Transverse colon (tissue), 4 donors: ENCODE data around the gene ESR1. TPM values are rescaled to one million over a fixed set of nuclear protein-coding genes. Genes with fewer than 3 reads are reported as not detected.
"Not testable (repeated sequence)": the region's sequence is repeated elsewhere in the genome, so short reads cannot be mapped to it uniquely, and the experiment has no call there.

Experiments
- DNase-seq: peaks from one replicate; pipeline ENCODE4 v3.0.0-alpha.2; 2019
- H3K27ac ChIP-seq, 4 donors: fragments of 200-600 bp; sonication (generic); 2 replicates each; pipeline ENCODE4 v1.5.1; 2016 to 2018; ENCODE audit warnings: inconsistent platforms in 4 of 4
- H3K27me3 ChIP-seq: fragments of 200-600 bp; sonication (generic); 2 replicates; pipeline ENCODE4 v1.5.1; 2017; ENCODE audit warnings: inconsistent platforms
- H3K36me3 ChIP-seq, 4 donors: fragments of 200-600 bp; sonication (generic); 2 replicates each; pipeline ENCODE4 v1.5.1; 2017 to 2019; ENCODE audit warnings: inconsistent platforms in 4 of 4
- H3K4me1 ChIP-seq, 4 donors: fragments of 200-600 bp; sonication (generic); 2 replicates each; pipeline ENCODE4 v1.5.1; 2017 to 2020; ENCODE audit warnings: inconsistent platforms in 4 of 4
- H3K4me3 ChIP-seq, 4 donors: fragments of 200-600 bp; sonication (generic); 1 replicate in 1 of 4; 2 replicates in 3 of 4; pipeline versions ENCODE4 v1.5.1 to v1.6.1; 2017 to 2019; ENCODE audit warnings: inconsistent platforms in 4 of 4
- H3K9me3 ChIP-seq, 2 donors: fragments of 200-600 bp; sonication (generic); 2 replicates each; pipeline ENCODE4 v1.5.1; 2017 to 2019; ENCODE audit warnings: inconsistent platforms in 2 of 2
- EP300 ChIP-seq: sonication (generic); formaldehyde crosslinking; IDR thresholded peaks from one replicate; pipeline ENCODE4 v1.6.1; 2017; ENCODE audit warnings: antibody characterized with exemption, low read depth
- POLR2A ChIP-seq: fragments of 450-650 bp; IDR thresholded peaks from one replicate; pipeline ENCODE4 v1.6.1; 2016; ENCODE audit warnings: antibody characterized with exemption, mild to moderate bottlenecking, moderate library complexity
- POLR2AphosphoS5 ChIP-seq, 3 donors: sonication (generic); formaldehyde crosslinking; IDR thresholded peaks; one replicate each; pipeline ENCODE4 v1.6.1; 2016; ENCODE audit warnings: antibody characterized with exemption in 3 of 3
- WGBS, 2 donors: methylation state at CpG; one replicate each; pipeline ENCODE4 v1.1.5; 2018; ENCODE audit warnings: low coverage in 1 of 2; 5-methylcytosine and 5-hydroxymethylcytosine counted together
- in situ Hi-C, 4 donors: fragments of 200-750 bp; cut with MboI; loops; one replicate each; pipeline versions ENCODE4 v1.15.0 to v1.15.1; 2017; ENCODE audit warnings: low sequenced_read_pairs in 3 of 4, low pct_ligation_motif_present in 1 of 4, low pct_unique_long_range_greater_than_20kb in 1 of 4
- intact Hi-C: fragments of 100-400 bp; cut with DNase I; formaldehyde crosslinking; loops from one replicate; pipeline ENCODE4 v1.15.1; 2023; ENCODE audit warnings: low total_unique reads
- total RNA-seq, 4 donors: library from RNA; depleted of rRNA; stranded (reverse); fragments of >200 nt; gene quantifications; one replicate each; pipeline ENCODE4 v1.1.0, GENCODE V29; 2016
- TF ChIP-seq, protein P1 (sequence below), 5 experiments: fragments of 200-600 bp in 3 of 5; fragments of 450-650 bp in 2 of 5; sonication (generic) in 3 of 5; IDR thresholded peaks; 1 replicate in 2 of 5; 2 replicates in 3 of 5; pipeline ENCODE4 v1.5.1; 2016 to 2017; ENCODE audit warnings: antibody characterized with exemption in 5 of 5, inconsistent platforms in 3 of 5, mild to moderate bottlenecking in 2 of 5, moderate library complexity in 1 of 5

ESR1 gene
- total RNA-seq, 4 donors from 2014 or later: 0.37 to 0.48 (median 0.41) TPM; not detected in 1

DNA sequence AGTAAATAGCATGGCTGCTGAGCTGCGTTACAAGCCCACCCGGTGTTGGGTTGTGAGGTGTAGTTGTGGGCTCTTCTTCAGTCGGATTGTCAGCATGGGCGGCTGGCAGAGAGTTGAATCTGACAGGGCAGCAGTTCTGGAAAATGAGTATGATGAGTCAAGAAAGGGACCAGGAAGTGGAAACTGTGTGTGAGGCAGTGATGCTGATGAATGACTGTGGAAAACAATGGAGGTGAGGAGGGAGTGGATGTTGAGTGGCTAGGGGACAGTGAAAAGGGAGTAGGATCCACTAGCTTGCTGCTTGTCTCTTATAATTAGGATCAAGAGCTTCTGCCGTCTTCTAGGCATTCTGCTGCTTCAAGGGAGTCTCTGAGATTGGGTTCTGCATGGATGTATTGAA lies 154.3 kb downstream of the ESR1 start:
- in situ Hi-C loops: no loop called here
- TF ChIP-seq EP300 (no peak), POLR2A (no peak), POLR2AphosphoS5 (IDR thresholded peaks at IDR 0.05) (no peak)
- 60 to 77% methylated on average over 5 of the region's 5 CpGs for WGBS, 2 donors

DNA sequence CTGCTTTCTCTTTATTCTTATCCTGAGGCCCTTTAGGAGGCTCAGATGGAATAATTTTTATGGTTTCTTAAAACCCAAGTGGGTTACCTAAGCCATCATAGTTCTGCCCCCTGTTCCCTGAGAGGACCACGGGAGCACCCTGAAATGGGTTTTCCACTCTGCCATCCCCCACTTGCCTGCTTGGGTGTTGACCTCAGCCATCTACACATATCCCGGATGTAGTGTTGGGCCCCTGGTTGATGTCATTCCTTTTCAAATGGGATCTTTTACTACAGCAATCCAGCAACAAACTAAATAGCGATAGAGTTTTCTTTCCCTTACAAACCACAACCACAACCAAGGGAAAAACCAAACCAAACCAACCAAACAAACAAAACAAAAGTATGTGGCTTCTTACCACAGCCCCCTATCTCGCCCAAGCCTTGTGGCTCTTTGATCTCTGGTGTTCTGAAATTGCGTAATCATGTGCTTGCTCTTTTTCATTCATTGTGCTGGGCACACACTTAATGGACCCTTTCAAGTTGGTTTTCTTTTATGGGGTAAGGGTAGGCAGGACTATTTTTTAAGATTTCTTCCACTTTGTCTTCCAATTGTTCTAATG lies 154.9 kb downstream of the ESR1 start:
- no peak for DNase-seq
- Histone ChIP-seq H3K9me3 (no peaks in the 10 kb centered on the region), H3K27ac (no peak overlapping the region), H3K27me3 (no peaks in the 10 kb centered on the region), H3K4me1 (no peaks in the 10 kb centered on the region), H3K36me3 (no peaks in the 10 kb centered on the region), H3K4me3 (no peak overlapping the region)
- 52 to 54% methylated on average over 5 of the region's 5 CpGs for WGBS, 2 donors
- intact Hi-C loops (no loop called here), in situ Hi-C loops (no loop called here)
- TF ChIP-seq POLR2AphosphoS5 (IDR thresholded peaks at IDR 0.05): no peak
- no peak for TF ChIP-seq POLR2A
- TF ChIP-seq, protein P1, sequence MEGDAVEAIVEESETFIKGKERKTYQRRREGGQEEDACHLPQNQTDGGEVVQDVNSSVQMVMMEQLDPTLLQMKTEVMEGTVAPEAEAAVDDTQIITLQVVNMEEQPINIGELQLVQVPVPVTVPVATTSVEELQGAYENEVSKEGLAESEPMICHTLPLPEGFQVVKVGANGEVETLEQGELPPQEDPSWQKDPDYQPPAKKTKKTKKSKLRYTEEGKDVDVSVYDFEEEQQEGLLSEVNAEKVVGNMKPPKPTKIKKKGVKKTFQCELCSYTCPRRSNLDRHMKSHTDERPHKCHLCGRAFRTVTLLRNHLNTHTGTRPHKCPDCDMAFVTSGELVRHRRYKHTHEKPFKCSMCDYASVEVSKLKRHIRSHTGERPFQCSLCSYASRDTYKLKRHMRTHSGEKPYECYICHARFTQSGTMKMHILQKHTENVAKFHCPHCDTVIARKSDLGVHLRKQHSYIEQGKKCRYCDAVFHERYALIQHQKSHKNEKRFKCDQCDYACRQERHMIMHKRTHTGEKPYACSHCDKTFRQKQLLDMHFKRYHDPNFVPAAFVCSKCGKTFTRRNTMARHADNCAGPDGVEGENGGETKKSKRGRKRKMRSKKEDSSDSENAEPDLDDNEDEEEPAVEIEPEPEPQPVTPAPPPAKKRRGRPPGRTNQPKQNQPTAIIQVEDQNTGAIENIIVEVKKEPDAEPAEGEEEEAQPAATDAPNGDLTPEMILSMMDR (IDR thresholded peaks at IDR 0.05): no peak
- TF ChIP-seq EP300: no peak

More for the DNA sequence above, 154.3 kb downstream of the ESR1 start:
- no peak for DNase-seq
- Histone ChIP-seq H3K36me3 (no peaks in the 10 kb centered on the region), H3K4me1 (no peaks in the 10 kb centered on the region), H3K9me3 (no peaks in the 10 kb centered on the region), H3K27me3 (no peaks in the 10 kb centered on the region), H3K4me3 (no peak overlapping the region), H3K27ac (no peak overlapping the region)
- intact Hi-C loops: no loop called here

DNA sequence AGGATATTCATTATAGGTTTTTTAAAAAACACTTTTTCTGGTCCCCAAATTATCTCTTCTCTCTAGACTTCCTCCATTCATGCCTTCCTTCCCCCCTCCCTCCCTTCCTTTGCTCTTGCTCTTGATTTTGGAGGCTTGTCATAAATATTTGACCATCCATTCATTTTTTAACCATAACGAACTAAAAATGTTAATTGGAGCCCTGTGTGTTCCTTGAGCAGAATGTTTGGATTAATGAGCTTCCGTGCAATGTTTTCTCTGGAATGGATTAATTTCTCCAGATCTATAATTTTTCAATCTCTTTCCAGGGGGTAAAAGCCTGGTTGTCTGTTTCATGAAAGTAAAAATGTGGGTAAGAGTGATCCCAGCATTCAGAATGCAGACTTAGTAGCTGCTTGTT lies 155.5 kb downstream of the ESR1 start:
- Histone ChIP-seq H3K4me1 (no peaks in the 10 kb centered on the region), H3K27me3 (no peaks in the 10 kb centered on the region), H3K4me3 (no peak overlapping the region), H3K27ac (no peak overlapping the region), H3K36me3 (no peaks in the 10 kb centered on the region), H3K9me3 (no peaks in the 10 kb centered on the region)
- 56 to 57% methylated on average over 2 of the region's 2 CpGs for WGBS, 2 donors
- intact Hi-C loops: no loop called here
- in situ Hi-C loops: no loop called here
- no peak for DNase-seq
- TF ChIP-seq, protein P1 (IDR thresholded peaks at IDR 0.05): no peak
- TF ChIP-seq EP300 (no peak), POLR2A (no peak), POLR2AphosphoS5 (IDR thresholded peaks at IDR 0.05) (no peak)

DNA sequence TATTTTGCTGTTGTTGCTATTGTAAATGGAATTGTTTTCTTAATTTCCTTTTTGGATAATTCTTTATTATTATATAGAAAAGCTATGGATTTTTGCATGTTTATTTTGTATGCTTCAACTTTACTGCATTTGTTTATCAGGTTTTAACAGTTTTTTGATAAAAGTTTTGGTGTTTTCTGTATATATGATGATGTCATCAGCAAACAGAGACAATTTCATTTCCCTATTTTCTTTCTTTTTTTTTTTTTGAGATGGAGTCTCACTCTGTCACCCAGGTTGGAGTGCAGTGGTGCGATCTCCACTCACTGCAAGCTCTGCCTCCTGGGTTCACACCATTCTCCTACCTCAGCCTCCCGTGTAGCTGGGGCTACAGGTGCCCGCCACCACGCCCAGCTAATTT lies 156.9 kb downstream of the ESR1 start:
- intact Hi-C loops, H3K4me3 ChIP-seq, H3K27ac ChIP-seq, H3K4me1 ChIP-seq, in situ Hi-C loops, DNase-seq, H3K9me3 ChIP-seq, H3K27me3 ChIP-seq, H3K36me3 ChIP-seq: not testable (repeated sequence)
- 88 to 90% methylated on average over 4 of the region's 4 CpGs for WGBS, 2 donors

DNA sequence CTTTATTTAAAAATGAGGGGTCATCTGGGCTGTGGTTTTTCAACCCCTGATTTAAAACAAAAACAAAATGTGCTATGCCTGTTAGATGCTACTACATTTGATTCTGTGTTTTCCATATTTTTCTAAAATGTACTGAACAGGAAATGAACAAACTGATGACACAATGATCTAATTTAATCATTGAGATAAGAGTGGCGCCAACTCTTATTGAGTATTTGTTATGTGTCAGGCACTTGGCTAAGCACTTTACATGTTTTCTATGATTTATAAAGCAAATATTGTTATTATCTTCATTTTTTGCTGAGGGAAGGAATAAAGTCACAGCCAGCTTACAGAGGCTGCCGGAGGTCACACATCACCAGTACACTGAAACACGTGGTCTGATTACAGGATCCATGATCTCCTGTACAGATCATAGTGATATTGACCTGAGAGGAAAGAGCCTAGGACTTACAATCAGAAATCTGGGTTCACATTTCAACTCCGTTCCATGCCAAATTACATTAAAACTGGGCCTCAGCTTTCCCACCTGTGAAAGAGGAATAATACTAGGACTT lies 166.7 kb downstream of the ESR1 start:
- H3K27me3 ChIP-seq: no peaks in the 10 kb centered on the region
- TF ChIP-seq POLR2AphosphoS5 (IDR thresholded peaks at IDR 0.05) (no peak), POLR2A (no peak), EP300 (no peak)
- TF ChIP-seq, protein P1 (IDR thresholded peaks at IDR 0.05): no peak
- no peaks in the 10 kb centered on the region for H3K36me3 ChIP-seq
- H3K27ac ChIP-seq: no peak overlapping the region
- intact Hi-C loops: no loop called here
- 67 to 83% methylated on average over 2 to 4 of the region's 4 CpGs for WGBS, 2 donors
- DNase-seq: no peak
- no peaks in the 10 kb centered on the region for H3K9me3 ChIP-seq
- in situ Hi-C loops: no loop called here
- no peak overlapping the region for H3K4me3 ChIP-seq
- no peaks in the 10 kb centered on the region for H3K4me1 ChIP-seq
